Naive thymus-derived CD4-positive, alpha-beta T cell (primary cell): ENCODE measurements around the gene ZFAND4. TPM values are rescaled to one million over a fixed set of nuclear protein-coding genes. Genes with fewer than 3 reads are reported as not detected.

Experiments used
- ATAC-seq: fragments of 150-1000 bp; cut with Tn5 transposase; 2 replicates; pipeline ENCODE4 v1.10.0; 2021; ENCODE audit warnings: mild to moderate bottlenecking, moderate library complexity
- CTCF ChIA-PET: fragments of 350-600 bp; sonication (Branson Sonifier 250); formaldehyde crosslinking; loops from one replicate; lab custom pipeline; 2021; ENCODE audit warnings: antibody characterized with exemption; lab: Charles Lee
- POLR2A ChIA-PET: fragments of 350-600 bp; sonication (Branson Sonifier 250); formaldehyde crosslinking; loops from one replicate; lab custom pipeline; 2021; ENCODE audit warnings: antibody characterized with exemption, inconsistent platforms; lab: Charles Lee
- DNase-seq, 9 donors: peaks; one replicate each; pipeline versions ENCODE4 v3.0.0 to v3.0.0-alpha.2; 2020 to 2022; ENCODE audit warnings: mixed read lengths in 1 of 9
- H3K27ac ChIP-seq: one replicate; pipeline ENCODE4 v1.7.0; 2013; ENCODE audit warnings: mild to moderate bottlenecking, low read depth, low read length, moderate library complexity
- H3K27me3 ChIP-seq, 2 donors: one replicate each; pipeline ENCODE4 v1.7.0; 2013; ENCODE audit warnings: low read length in 2 of 2, mild to moderate bottlenecking in 2 of 2, moderate library complexity in 2 of 2; ENCODE audit not compliant: control insufficient read depth in 2 of 2, insufficient read depth in 2 of 2
- H3K36me3 ChIP-seq, 3 experiments: 1 replicate in 2 of 3; 2 replicates in 1 of 3; pipeline ENCODE4 v1.7.0; 2013; ENCODE audit warnings: low read length in 3 of 3, mild to moderate bottlenecking in 3 of 3, moderate library complexity in 1 of 3; ENCODE audit not compliant: insufficient read depth in 3 of 3, control insufficient read depth in 2 of 3
- H3K4me1 ChIP-seq, 2 donors: one replicate each; pipeline ENCODE4 v1.7.0; 2013; ENCODE audit warnings: low read length in 2 of 2, mild to moderate bottlenecking in 2 of 2, moderate library complexity in 1 of 2; ENCODE audit not compliant: control insufficient read depth in 2 of 2, insufficient read depth in 2 of 2
- H3K4me3 ChIP-seq: 2 replicates; pipeline ENCODE4 v1.7.0; 2013; ENCODE audit warnings: mild to moderate bottlenecking, low read length
- H3K9me3 ChIP-seq, 3 experiments: 1 replicate in 2 of 3; 2 replicates in 1 of 3; pipeline ENCODE4 v1.7.0; 2013; ENCODE audit warnings: low read length in 3 of 3; ENCODE audit not compliant: control insufficient read depth in 2 of 3
- H3K27ac Mint-ChIP-seq, 9 donors: one replicate each; pipeline ENCODE4 v1.8.0; 2020 to 2022; ENCODE audit warnings: mixed read lengths in 9 of 9, mild to moderate bottlenecking in 8 of 9, moderate library complexity in 5 of 9, inconsistent platforms in 2 of 9
- H3K27me3 Mint-ChIP-seq, 5 donors: one replicate each; pipeline ENCODE4 v1.8.0; 2021 to 2022; ENCODE audit warnings: mixed read lengths in 5 of 5, mild to moderate bottlenecking in 1 of 5
- H3K36me3 Mint-ChIP-seq, 5 donors: one replicate each; pipeline ENCODE4 v1.8.0; 2020 to 2022; ENCODE audit warnings: mixed read lengths in 5 of 5, mild to moderate bottlenecking in 3 of 5, inconsistent platforms in 1 of 5
- H3K4me1 Mint-ChIP-seq, 7 donors: one replicate each; pipeline ENCODE4 v1.8.0; 2020 to 2022; ENCODE audit warnings: mixed read lengths in 7 of 7, mild to moderate bottlenecking in 3 of 7, inconsistent platforms in 1 of 7
- H3K4me3 Mint-ChIP-seq, 10 donors: one replicate each; pipeline ENCODE4 v1.8.0; 2020 to 2022; ENCODE audit warnings: mild to moderate bottlenecking in 10 of 10, mixed read lengths in 10 of 10, moderate library complexity in 6 of 10, inconsistent platforms in 2 of 10
- H3K9me3 Mint-ChIP-seq, 11 donors: one replicate each; pipeline ENCODE4 v1.8.0; 2020 to 2022; ENCODE audit warnings: mixed read lengths in 11 of 11, mild to moderate bottlenecking in 4 of 11, inconsistent platforms in 1 of 11, moderate library complexity in 1 of 11
- intact Hi-C, 2 donors: fragments of 100-400 bp; cut with micrococcal nuclease; formaldehyde crosslinking; loops; one replicate each; pipeline ENCODE4 v1.15.1; 2023
- polyA plus RNA-seq, 2 donors: library from polyadenylated mRNA; unstranded; fragments of 300-500 nt; fragmentation: Illumina TruSeq; gene quantifications; one replicate each; pipeline ENCODE4 v1.2.3, GENCODE V29; 2021
- total RNA-seq, 6 experiments: library from RNA in 5 of 6; stranded (reverse) in 5 of 6; gene quantifications; 1 replicate in 5 of 6; 2 replicates in 1 of 6; pipeline ENCODE4 v1.2.3 and lab custom pipeline; 2021 to 2026

ZFAND4 gene
- total and polyA plus RNA-seq, 7 experiments from 2014 or later, result 21.4 to 33.2 (median 29.5) TPM

DNA sequence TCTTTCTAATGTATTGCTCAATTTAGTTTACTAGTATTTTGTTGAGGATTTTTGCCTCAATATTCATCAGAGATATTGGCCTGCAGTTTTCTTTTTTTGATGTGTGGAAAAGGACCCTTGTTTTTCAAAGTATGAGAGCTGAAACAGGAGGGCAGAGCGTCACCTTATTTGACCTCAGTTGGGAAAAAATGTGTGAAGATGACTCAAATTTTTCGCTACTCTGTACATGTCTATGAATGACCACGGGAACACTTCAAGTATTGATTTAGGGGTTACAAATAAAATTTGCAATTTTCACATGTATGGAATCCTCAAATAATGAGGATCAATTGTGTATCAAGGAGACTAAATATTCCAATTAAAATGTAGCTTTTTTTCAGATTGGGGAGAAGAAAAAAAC is 103.1 kb downstream of the ZFAND4 start:
- Mint-ChIP-seq H3K27me3 (peaks cover 0 to 8% (median 0%) of the 10 kb centered on the region in 5 donors), H3K27ac (peak overlapping the region in 1 of 9 donors; percentile 56), H3K4me3 (no peak overlapping the region), H3K36me3 (peaks cover 0 to 29% (median 11%) of the 10 kb centered on the region in 5 donors), H3K4me1 (peaks cover 4 to 59% (median 38%) of the 10 kb centered on the region in 7 donors), H3K9me3 (peaks cover 0 to 9% (median 1%) of the 10 kb centered on the region in 11 donors)
- intact Hi-C loops, result no loop called here
- ChIA-PET CTCF (no interaction called here), POLR2A (no interaction called here)
- Histone ChIP-seq H3K27ac (no peak overlapping the region), H3K9me3 (no peaks in the 10 kb centered on the region), H3K36me3 (no peaks in the 10 kb centered on the region), H3K4me1 (no peaks in the 10 kb centered on the region), H3K4me3 (no peak overlapping the region), H3K27me3 (no peaks in the 10 kb centered on the region)
- no peak for ATAC-seq
- DNase-seq, result no peak

DNA sequence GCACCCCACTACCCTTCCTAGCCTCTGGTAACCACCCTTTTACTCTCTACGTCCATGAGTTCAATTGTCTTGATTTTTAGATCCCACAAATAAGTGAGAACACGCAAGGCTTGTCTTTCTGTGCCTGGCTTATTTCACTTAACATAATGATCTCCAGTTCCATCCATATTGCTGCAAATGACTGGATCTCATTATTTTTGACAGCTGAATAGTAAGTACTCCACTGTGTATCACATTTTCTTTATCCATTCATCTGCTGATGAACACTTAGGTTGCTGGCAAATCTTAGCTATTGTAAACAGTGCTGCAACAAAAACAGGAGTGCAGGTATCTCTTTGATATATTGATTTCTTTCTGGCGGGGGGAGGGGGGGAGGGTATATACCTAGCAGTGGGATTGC is 106.2 kb downstream of the ZFAND4 start:
- H3K4me1 ChIP-seq, result no peaks in the 10 kb centered on the region
- POLR2A ChIA-PET, result no interaction called here
- H3K27ac Mint-ChIP-seq, result no peak overlapping the region
- DNase-seq, result no peak
- H3K36me3 Mint-ChIP-seq, result peaks cover 0 to 24% (median 11%) of the 10 kb centered on the region in 5 donors
- H3K4me3 Mint-ChIP-seq, result no peak overlapping the region
- H3K27ac ChIP-seq, result no peak overlapping the region
- intact Hi-C loops, result no loop called here
- H3K4me3 ChIP-seq, result no peak overlapping the region
- H3K27me3 Mint-ChIP-seq, result peaks cover 0 to 2% (median 0%) of the 10 kb centered on the region in 5 donors
- CTCF ChIA-PET, result no interaction called here
- ATAC-seq, result no peak
- peaks cover 0 to 5% (median 0%) of the 10 kb centered on the region in 11 donors for H3K9me3 Mint-ChIP-seq
- H3K9me3 ChIP-seq, result no peaks in the 10 kb centered on the region
- no peaks in the 10 kb centered on the region for H3K36me3 ChIP-seq
- H3K27me3 ChIP-seq, result no peaks in the 10 kb centered on the region
- H3K4me1 Mint-ChIP-seq, result peaks cover 8 to 67% (median 53%) of the 10 kb centered on the region in 7 donors

Other genes with a start within 250 kb of the ZFAND4 start
- gene WASHC2C, start 54.5 kb upstream of the ZFAND4 start, total RNA-seq, result 10 to 100 TPM; 54.7 to 76.0 (median 67.8) TPM
- gene WASHC2C, start 54.5 kb upstream of the ZFAND4 start, polyA plus RNA-seq, result 10 to 100 TPM; 13.7 to 35.9 TPM
- gene AGAP4, start 174.7 kb upstream of the ZFAND4 start, total RNA-seq, result 10 to 100 TPM; 20.9 to 37.2 (median 27.0) TPM
- 1 to 10 TPM; 1.5 to 7.7 TPM for gene AGAP4, start 174.7 kb upstream of the ZFAND4 start, polyA plus RNA-seq